HEK293T (cell line): ENCODE results near the gene ARAP2.

ENCODE experiments used
- BHLHE40 ChIP-seq: fragments of 450-650 bp; IDR thresholded peaks from 2 replicates; pipeline ENCODE4 v1.6.1; 2016; ENCODE audit warnings: mild to moderate bottlenecking, moderate library complexity, borderline replicate concordance
- CTBP1 ChIP-seq: fragments of 450-650 bp; IDR thresholded peaks from 2 replicates; pipeline ENCODE4 v1.6.1; 2016; ENCODE audit warnings: borderline replicate concordance
- FOXK2 ChIP-seq: fragments of 450-650 bp; IDR thresholded peaks from 2 replicates; pipeline ENCODE4 v1.6.1; 2016; ENCODE audit warnings: mild to moderate bottlenecking
- FOXM1 ChIP-seq: fragments of 450-650 bp; IDR thresholded peaks from 2 replicates; pipeline ENCODE4 v1.6.1; 2017; ENCODE audit warnings: mild to moderate bottlenecking, borderline replicate concordance
- HDGF ChIP-seq: fragments of 450-650 bp; IDR thresholded peaks from 2 replicates; pipeline ENCODE4 v1.6.1; 2017; ENCODE audit warnings: antibody characterized with exemption, borderline replicate concordance
- NFRKB ChIP-seq: fragments of 450-650 bp; IDR thresholded peaks from 2 replicates; pipeline ENCODE4 v1.6.1; 2016; ENCODE audit warnings: mild to moderate bottlenecking, moderate library complexity
- SP1 ChIP-seq: fragments of 450-650 bp; IDR thresholded peaks from 2 replicates; pipeline ENCODE4 v1.6.1; 2017
- SUZ12 ChIP-seq: fragments of 450-650 bp; IDR thresholded peaks from 2 replicates; pipeline ENCODE4 v1.6.1; 2016; ENCODE audit warnings: mild to moderate bottlenecking
- TARDBP ChIP-seq: fragments of 450-650 bp; IDR thresholded peaks from 2 replicates; pipeline ENCODE4 v1.6.1; 2016

- TF ChIP-seq HDGF, result no peak
- no peak for TF ChIP-seq CTBP1
- TF ChIP-seq FOXM1, result no peak
- no peak for TF ChIP-seq TARDBP
- TF ChIP-seq SUZ12, result no peak
- no peak for TF ChIP-seq FOXK2
- TF ChIP-seq BHLHE40, result no peak
- no peak for TF ChIP-seq SP1
- TF ChIP-seq NFRKB, result no peak
These were observed 37.2 kb upstream of the ARAP2 start, which contains the start of gene DTHD1 for GRCh38 chr4:36281384-36282106.
